Hepatocyte (in vitro differentiated cells): ENCODE results near the gene NRXN2.

Source experiments
- CTCF ChIP-seq: fragments of 200-600 bp; sonication (generic); IDR thresholded peaks from 2 replicates; pipeline ENCODE4 v1.5.1; 2016; ENCODE audit warnings: antibody characterized with exemption, mild to moderate bottlenecking; ENCODE audit not compliant: poor library complexity
- EZH2 ChIP-seq: fragments of 200-600 bp; sonication (generic); IDR thresholded peaks from 2 replicates; pipeline ENCODE4 v1.6.1; 2016; ENCODE audit warnings: antibody characterized with exemption, mild to moderate bottlenecking, borderline replicate concordance

DNA sequence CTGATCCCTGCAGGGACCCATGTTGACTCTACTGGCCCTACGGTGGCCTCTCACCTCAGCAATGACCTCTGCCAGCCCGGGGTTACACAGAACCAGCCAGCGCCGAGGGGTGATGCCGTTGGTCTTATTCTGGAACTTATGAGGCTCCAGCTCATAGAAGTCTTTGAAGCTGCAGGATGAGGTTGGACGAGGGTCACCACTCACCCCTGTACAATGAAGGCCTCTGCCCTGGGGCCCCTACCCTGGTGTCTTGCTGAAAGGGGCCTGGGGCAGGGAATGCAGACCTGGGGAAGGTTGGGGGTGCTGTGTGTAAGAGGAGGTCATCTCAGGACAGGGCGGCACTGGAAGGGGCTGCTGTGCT, 30.0 kb upstream of the NRXN2 start:
- no peak for TF ChIP-seq EZH2
- no peak for TF ChIP-seq CTCF
